ENCODE measurements around the gene STARD13.

The STARD13 gene

DNA sequence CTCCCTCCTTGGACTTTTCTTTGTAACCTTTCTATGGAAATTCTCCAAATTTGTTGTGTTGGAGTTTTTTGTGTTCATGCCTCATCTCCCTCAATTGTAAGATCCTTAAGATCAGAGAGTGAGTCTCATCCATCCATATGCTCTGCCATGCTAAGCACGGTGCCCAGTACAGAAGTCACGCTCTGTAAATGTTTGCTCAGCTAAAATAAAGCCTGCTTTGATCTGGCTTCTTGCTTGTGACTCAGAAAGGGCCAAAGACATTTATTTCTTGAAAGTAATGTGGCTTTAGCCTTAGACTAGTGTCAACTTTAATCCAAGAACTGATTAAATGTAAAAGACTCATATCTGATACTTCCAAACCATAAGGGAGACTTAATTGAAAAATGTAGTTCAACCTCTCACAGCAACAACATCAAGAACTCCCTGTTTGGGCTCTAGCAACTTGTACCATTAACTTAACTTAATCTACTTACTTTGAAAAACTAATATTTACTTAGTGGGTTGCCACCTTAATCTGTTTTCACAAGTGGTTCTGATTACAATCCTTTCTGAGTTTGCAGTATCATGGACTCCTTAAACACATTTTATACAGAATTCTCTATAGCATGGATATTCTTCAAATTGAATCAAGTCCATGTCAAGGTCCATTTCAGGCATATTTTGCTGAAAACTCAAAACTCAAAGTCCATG lies 169.1 kb downstream of the STARD13 start:
- DNase-seq (ENCODE audit: low spot score) = no peak

- DNase-seq (ENCODE audit: low spot score) = no peak
Observed at GRCh38 chr13:33115274-33115673, 170.3 kb downstream of the STARD13 start.

DNA sequence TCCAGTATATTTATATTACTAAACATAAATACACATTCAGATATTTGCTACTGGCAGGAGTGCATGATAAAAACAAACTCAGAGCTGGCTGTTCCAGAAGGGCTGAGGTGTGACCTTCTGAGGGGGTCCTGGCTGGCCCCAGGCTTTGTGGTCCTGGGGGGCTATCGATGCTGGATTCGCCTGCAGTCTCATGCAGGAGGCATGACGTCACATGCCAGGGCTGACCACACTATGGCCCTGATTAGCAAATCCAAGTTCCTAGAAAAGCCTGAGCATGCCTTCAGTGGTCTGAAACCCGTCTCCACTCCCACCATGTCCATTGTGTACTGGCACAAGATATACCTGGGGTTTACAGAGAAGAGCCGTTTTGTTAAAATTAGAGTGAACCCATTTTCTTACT lies 171.4 kb downstream of the STARD13 start:
- no peak for DNase-seq (ENCODE audit: low spot score)

- DNase-seq (ENCODE audit: low spot score) = no peak
Observed at GRCh38 chr13:33112766-33113165, 172.8 kb downstream of the STARD13 start.

DNA sequence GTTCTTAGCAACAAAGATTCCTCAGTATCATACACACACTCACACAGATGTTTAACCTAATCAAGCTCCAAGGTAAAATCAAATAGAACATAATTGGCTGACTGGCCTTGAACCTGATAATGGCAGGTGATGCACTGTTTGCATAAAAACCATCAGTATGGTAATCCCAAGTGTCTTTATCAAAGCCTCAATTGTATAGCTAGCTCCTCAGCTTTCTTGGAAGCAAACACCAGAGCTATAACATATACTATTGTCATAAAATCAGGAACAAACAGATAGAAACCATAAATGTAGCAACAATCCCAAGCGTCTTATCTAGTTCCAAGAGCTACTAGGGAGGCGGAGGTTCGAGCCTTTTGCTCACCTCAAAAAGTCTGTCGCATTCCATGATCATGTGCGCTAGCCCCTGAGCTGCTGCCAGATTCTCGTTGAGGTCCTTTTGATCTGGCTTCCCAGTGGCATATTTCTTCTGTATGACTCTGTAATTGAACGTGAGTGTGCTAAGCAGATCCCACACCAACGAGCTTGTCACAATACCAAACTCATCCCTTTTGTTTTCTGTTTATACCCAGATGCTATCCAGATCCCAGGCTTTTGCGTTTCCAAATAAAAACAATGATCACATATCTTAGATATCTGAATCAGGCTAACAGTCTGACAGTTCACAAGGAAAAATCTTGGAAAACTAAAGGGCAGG lies 174.0 kb downstream of the STARD13 start:
- DNase-seq (ENCODE audit: low spot score) = no peak

DNA sequence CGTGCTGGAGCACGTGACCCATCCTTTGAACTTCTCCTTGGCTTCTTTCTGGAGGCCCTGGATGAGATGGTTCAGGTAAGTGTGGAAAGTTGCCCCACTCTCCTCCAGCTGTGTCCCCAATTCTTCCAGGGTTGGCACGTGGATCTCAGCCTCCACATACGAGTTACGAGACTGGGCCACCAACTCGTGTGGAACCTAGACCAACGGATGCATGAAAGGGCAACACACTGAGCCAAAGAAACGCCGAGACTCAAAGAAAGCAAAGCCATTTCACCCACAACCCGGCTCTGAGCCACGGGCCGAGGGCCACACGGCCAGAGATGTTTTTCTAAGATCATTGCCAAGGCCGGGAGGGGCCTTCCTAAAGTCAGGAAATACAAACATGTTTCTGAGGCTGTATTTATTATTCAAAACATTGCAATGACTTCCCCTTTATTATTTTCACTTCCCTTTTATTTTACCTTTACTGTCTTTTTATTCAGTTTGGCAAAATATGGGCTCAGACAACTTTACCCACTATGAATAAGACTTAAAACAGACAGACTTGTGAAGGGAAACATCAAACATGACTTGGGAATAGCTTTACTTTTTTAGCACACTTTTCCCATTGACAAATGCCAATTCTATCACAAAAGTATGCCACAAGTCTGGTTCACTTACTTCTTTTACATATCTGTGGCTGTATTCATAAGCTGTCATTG lies 174.7 kb downstream of the STARD13 start:
- DNase-seq (ENCODE audit: low spot score) = no peak

DNA sequence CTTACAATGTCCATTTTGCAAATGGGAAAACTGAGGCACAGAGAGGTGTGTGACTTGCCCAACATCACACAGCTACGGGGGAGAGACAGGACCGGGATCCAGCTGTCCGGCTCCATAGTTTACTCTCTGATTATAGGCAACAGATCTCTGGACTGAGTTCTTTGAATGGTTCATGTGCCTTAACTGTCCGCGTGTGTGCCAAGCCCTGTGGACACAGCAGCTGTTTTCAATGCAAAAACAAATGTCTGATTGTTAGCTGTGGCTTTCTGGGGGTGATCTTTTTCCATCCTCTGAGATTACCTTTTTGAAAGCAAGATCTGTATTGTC lies 175.2 kb downstream of the STARD13 start:
- DNase-seq (ENCODE audit: low spot score) = no peak

DNA sequence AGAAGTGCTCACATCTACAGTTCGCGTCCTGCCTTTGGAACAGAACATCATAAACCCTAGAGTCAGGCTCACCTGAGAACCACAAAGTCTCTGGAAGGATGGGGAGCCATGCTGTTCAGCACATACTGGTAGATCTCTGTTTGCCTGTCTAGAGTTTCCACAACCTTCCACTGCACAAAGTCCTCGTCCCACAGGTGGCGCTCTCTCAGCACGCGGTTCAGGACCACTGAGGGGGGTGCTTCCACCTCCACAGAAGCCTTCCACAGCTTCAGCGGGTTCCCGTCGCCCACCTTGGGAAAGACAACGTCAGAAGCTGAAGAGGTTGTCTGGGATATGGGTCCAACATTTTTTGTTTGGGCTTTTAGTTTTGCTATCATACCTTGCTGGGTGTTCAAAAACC lies 175.8 kb downstream of the STARD13 start:
- DNase-seq (ENCODE audit: low spot score) = no peak

GRCh38 chr13:33109271-33109697 lies 176.3 kb downstream of the STARD13 start:
- no peak for DNase-seq (ENCODE audit: low spot score)

DNA sequence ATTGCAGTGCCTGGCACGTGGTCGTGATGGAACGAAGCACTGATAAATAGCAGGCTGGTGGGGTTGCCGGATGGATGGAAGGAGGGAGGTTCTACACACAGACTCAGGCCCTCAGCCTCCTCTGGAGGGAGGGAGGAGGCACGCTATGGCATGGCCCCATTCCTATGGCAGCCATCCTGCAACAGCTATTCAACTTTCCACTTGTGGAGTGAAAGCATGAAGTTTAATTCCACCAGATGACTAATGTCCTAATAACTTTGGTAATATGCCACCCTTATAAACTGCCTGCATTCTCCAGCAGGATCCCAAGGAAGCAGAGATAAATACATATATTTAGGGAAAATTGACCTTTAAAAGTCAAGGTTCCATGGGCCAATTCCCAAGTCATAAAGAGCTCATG lies 176.9 kb downstream of the STARD13 start:
- DNase-seq (ENCODE audit: low spot score) = no peak

DNA sequence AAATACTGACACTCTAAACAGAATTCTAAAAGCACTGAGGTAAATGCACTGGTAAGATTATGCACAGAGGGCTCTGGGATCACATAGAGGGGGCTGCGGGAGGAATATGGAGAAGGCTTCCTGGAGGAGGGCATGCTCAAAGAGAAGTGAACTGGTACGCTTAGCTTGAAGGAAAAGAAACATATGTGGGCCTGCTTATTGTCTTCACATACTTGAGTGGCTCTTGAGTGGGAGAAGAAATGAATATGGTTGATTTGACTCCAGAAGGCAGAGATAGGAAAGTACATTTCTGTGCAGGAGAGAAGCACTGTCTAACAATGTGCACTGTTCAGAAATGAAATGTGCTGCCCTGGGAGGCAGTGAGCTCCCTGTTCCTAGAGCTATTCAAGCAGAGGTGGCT lies 178.2 kb downstream of the STARD13 start:
- DNase-seq (ENCODE audit: low spot score) = no peak

DNA sequence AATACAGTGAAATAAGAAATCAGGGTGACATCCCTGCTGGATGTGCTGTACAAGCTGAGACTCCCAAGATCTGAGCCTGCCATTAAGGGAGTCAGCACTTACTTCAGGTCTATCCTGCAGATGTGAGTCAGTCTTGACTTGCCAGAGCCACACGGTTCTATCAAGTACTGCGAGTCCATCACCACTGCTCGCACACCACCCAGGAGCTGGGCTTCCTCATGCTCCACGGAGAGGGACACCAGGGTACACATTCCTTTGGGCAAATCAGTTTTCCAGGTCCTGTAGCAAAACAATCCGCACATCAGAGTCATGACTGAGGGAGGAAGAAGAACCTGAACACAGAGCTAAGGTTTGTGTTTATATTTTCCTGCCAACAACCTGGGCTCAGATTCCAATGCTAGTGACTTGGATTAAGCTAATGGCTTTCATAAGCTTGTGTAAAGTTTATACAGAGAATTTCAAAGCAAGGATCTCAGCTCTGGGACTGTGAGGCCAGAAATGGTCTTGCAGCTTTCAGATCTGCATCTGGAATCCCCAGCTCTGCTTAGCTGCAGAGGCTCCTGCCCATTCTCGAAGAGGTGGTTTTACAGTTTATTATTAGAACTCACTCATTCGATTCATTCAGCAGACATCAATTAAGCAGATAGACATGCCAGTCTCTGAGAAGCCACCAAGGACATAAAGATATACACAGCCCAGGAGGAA lies 178.7 kb downstream of the STARD13 start:
- no peak for DNase-seq (ENCODE audit: low spot score)

- no peak for DNase-seq (ENCODE audit: low spot score)
Observed at GRCh38 chr13:33105387-33106005, 180.1 kb downstream of the STARD13 start.

- DNase-seq (ENCODE audit: low spot score) = no peak
Observed at GRCh38 chr13:33103457-33103856, 182.1 kb downstream of the STARD13 start.

GRCh38 chr13:33101835-33102234 lies 183.7 kb downstream of the STARD13 start:
- DNase-seq (ENCODE audit: low spot score) = no peak

DNA sequence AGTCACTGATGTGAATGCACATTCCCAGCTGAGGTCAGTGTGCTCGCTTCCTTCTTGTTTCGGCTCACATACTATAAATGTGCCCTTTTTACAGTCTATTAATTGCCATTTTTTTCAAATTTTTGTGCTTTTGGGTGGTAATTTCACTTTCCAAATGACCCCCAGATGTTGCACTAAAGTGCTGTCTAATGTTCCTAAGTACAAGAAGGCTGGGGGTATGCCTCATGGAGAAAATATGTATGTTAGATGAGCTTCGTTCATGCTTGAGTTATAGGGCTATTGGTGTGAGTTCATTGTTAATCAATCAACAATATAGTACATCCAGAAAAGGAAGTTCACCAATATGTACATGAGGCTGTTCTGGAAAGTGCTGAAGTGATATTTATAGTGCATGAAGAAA lies 184.7 kb downstream of the STARD13 start:
- DNase-seq (ENCODE audit: low spot score) = no peak

DNA sequence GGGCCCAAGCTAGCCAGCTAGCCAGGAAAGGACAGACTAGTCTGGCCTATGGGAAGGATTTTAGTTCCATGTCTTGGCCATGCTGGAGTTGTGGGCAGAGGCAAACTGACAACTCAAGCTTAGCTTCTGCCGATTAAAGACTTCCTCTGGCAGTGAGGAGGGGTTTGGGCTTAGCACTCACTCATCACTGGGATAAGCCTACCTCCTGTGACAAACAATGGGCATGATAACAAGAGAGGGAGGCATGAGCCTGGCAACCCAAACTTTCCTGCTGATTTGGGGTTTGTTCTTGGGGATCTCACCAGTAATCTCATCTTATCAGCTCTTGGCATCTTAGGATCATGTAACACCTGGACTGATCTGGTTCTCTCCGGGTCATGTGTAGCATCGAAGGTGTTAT lies 185.7 kb downstream of the STARD13 start:
- DNase-seq (ENCODE audit: low spot score) = no peak

GRCh38 chr13:33096886-33097605 lies 188.5 kb downstream of the STARD13 start:
- no peak for DNase-seq (ENCODE audit: low spot score)

- DNase-seq (ENCODE audit: low spot score) = no peak
Observed at GRCh38 chr13:33092073-33092987, 193.2 kb downstream of the STARD13 start.

DNA sequence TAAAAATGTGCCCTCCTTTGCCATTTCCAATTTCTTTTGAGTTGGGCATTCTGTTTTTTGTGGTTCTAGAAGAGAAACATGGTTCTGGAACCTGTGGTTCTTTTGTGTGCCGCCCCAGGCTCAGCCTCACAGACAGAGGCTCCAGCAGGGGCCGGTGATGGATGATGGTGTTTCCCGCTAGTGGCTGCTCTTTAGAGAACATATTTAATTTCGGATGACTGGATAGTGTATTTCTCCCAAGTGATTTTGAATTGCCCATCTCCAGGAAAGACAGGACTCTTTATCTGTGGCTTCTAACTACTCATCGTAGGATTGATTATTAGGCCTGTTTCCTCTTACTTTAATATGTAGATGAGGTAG lies 194.2 kb downstream of the STARD13 start:
- DNase-seq (ENCODE audit: low spot score) = no peak

All from RKO (cell line).